ENCODE measurements around the gene SPAG6.
"Not testable (repeated sequence)": the region's sequence is repeated elsewhere in the genome, so short reads cannot be mapped to it uniquely, and the experiment has no call there.

SPAG6 gene

DNA sequence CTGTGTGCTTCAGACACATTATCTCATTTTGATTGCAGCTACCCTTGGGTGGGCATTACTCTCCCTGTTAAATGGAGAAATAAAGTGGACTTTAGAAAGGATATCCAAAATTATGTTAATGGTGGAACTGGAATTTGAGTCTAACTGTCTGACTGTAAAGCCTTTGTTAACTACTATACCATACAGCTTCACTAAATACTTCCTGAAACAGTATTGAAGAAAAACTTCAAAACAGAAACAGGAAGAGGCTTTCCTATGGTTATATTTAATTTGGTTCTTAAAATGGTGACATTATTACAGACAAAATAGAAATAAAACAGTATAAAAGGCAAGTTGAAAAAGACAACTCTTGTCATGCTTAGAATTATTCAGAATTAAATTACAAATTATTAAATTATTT is 25.0 kb downstream of the SPAG6 start:
- no peak for DNase-seq (ENCODE audit: extremely low read depth in 1 of 2, low read depth in 1 of 2)

DNA sequence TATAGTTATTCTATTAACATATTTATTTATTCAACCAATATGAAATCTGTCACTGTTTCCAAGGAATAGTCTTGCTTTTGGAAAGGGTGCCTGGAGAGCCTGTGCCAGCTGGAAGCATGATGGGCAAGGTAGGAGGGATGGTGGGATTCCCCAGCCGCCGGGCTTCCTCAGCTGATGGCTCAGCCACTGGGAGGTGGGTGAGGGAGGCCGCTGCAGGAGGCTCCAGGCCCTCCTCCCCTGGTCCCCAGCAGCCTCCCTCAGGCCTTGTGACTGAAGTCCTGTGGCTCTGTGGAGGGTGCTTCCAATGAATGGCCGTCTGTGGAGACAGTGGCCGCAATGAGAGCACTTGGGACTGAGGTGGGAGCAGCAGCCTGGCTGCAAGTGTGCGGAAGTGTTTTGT is 27.0 kb downstream of the SPAG6 start:
- DNase-seq (ENCODE audit: extremely low read depth in 1 of 2, low read depth in 1 of 2) = no peak

DNA sequence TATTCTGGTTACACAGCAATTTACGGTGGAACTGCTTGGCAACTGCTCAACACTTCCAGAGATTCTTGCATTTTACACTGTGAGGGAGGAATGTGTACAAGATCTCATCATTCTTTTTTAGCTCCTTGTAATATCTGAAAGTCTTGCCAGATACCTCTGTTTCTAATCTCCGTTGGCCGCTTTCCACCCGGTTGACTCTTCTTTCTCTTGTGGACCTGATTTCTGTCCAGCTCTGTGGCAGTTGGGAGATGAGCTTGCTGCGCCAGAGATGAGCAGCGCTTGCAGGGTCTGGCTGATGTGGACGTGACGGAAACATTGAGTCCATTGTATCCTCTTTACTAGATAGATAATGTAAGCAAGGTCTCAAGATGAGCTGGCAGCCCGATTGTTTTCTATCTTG is 27.6 kb downstream of the SPAG6 start:
- DNase-seq (ENCODE audit: extremely low read depth in 1 of 2, low read depth in 1 of 2) = no peak

DNA sequence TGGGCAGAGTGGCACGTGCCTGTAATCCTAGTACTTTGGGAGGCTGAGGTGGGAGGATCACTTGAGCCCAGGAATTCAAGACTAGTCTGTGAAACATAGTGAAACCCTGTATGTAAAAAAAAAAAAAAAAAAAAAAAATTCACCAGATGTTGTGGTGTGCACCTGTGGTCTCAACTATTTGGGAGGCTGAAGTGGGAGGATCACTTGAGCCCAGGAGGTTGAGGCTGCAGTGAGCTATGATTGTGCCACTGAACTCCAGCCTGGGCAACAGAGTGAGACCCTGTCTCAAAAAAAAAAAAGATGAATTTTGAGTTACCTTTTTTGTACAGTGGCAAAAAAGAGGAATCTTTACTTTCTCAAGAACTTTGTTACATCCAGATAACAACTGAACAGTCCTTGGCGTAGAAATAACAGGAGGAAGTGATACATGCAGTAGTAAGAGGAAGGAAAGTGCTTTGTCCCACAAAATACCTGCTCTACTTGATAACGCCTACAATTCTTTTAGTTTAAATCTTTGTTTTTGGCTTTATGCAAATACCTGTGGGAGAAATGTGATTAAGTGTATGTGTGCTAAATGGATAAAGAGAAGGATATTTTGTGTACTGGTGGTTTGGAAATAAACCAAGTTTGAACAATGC is 29.3 kb downstream of the SPAG6 start:
- no peak for DNase-seq (ENCODE audit: extremely low read depth in 1 of 2, low read depth in 1 of 2)

DNA sequence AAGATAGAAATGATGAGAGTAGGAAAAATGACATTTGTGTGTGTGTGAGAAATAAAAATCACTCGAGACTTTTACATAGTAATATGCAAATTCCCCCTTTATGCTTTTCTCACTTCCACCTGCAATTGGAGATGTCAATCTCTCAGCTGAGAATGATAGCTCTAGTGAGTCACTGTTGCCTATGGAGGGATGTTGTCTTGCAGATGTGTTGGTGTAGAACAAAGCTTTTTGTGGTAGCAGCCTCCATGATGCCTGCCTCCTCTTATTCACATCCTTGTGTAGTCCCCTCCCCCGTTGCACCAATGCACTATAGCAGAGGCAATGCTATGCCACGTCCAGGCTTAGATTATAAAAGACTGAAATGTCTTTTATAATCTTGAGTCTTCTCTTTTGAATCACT is 33.8 kb downstream of the SPAG6 start:
- no peak for DNase-seq (ENCODE audit: extremely low read depth in 1 of 2, low read depth in 1 of 2)

DNA sequence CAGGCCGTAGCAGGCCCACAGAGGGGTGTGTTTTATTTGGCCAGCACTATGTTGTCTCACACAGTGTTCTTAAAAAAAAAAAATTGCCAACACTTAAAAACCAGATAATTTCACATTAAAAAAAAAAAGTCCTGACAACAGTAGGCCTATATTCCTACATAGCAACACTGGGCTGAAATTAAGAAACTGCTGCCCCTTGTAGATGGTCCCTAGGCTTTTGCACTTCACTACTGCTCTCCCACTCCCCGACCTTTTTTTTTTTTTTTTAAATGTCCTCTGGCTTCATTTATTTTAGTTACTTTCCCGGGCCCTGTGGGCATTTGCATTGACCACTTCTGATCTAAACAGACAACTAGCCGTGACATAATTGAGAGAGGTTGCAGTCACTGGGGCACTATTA is 36.0 kb downstream of the SPAG6 start:
- no peak for DNase-seq (ENCODE audit: extremely low read depth in 1 of 2, low read depth in 1 of 2)

DNA sequence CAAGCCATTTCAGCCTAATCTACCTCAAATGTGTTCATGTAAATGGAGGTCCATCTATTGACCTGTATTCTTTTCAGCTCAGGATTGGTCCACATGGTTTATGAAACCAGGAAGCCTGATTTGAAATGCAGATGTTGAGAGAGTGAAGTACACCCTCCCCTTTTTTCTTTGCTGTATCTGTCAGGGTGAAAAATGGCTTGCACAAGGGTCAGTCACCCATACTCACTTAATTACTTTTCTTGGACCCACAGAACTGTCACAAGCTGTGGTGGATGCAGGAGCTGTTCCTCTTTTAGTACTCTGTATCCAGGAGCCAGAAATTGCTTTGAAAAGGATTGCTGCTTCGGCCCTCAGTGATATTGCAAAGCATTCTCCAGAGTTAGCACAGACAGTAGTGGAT is 41.2 kb downstream of the SPAG6 start:
- no peak for DNase-seq (ENCODE audit: extremely low read depth in 1 of 2, low read depth in 1 of 2)

DNA sequence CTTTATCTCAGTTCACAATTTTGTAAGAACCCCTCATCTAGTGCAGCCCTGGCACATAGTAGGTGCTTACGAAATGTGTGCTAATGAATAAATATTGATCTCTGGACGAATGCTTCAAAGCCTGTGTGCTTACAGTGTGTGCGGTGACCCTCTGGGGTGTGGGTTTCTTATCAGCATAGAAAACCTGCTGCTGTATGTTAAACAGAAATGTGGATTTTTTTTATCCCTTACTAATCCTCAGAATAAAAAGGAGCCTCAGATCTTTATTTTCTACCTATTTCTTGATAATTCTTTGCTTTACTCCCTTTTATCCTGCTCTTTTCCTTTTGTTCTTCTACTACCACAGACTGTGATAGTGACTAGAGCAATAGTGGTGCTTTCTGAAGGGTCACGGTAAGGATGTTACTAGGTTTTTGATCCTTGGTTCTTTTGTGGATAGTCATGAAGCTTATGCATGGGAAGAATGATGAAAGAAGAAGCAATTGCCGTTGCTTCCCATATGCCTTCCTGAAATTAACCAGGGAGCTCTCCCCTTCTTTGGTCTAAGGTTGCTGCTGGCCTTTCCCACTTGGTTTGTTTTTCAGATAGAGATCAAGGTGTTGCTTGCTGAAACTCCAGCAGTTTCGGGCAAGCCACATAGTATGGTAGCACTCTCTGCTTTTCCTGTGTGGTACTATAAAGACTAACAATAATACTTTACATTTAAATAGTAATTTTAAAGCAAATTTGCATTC is 44.7 kb downstream of the SPAG6 start:
- DNase-seq (ENCODE audit: extremely low read depth in 1 of 2, low read depth in 1 of 2) = no peak

DNA sequence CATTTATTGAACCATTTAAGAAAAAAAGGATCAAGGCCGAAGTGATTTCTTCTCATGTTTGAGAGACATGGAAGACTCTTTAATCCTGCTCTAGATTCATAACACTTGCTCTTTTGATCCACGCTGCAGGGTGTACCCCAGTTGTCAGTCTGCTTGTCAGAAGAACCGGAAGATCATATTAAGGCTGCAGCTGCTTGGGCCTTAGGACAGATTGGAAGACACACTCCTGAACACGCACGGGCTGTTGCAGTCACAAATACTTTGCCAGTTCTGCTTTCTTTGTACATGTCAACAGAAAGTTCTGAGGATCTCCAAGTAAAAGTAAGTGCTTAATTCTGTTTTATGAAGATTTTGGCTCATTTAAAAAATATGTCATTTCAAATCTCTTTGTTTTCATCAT is 46.3 kb downstream of the SPAG6 start:
- no peak for DNase-seq (ENCODE audit: extremely low read depth in 1 of 2, low read depth in 1 of 2)

DNA sequence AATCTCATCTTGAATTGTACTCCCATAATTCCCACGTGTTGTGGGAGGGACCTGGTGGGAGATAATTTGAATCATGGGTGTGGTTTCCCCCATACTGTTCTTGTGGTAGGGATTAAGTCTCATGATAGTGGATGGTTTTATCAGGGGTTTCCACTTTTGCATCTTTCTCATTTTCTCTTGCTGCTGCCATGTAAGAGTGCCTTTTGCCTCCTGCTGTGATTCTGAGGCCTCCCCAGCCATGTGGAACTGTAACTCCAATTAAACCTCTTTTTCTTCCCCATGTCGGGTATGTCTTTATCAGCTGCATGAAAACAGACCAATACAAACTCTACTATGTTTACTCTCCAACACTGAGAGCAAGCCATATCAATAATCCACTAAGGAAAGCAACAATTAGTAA is 50.9 kb downstream of the SPAG6 start:
- not testable (repeated sequence) for DNase-seq (ENCODE audit: extremely low read depth in 1 of 2, low read depth in 1 of 2)

DNA sequence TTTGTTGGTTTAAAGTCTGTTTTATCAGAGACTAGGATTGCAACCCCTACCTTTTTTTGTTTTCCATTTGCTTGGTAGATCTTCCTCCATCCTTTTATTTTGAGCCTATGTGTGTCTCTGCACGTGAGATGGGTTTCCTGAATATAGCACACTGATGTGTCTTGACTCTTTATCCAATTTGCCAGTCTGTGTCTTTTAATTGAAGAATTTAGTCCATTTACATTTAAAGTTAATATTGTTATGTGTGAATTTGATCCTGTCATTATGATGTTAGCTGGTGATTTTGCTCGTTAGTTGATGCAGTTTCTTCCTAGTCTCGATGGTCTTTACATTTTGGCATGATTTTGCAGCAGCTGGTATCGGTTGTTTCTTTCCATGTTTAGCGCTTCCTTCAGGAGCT is 61.6 kb downstream of the SPAG6 start:
- DNase-seq (ENCODE audit: extremely low read depth in 1 of 2, low read depth in 1 of 2) = not testable (repeated sequence)

DNA sequence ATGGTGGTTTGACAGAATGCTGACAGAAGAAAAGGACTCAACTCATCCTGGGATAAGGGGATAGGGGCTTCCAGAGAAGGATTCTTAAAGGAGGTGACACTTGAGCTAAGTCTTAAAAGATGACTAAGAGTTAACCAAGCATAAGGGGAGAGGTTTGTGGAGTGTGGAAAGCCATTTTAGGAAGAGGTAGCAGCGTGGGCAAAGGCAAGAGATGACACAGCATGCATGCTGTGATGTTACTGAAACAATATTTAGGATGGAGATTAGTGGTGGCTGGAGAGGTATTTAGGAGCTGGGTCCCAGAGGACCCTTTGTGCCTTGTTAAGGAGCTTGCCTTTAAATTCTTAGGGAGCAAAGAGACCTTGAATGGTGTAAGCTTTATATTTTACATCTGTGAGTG is 65.1 kb downstream of the SPAG6 start:
- no peak for DNase-seq (ENCODE audit: extremely low read depth in 1 of 2, low read depth in 1 of 2)

DNA sequence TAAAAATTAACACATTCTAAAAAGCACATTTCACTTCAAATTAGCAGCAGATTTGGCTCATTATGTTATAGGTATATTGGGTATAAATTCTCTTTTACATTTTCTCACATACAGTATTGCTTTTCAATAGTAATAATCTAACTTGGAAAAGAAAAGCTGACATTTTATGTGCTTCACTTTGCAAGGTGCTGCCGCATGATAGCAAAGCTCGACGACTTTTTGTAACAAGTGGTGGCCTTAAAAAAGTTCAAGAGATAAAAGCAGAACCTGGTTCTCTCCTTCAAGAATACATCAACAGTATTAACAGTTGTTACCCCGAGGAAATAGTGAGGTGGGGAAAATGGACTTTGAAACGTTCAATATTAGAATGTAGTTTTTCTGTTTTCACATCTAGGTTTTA is 65.5 kb downstream of the SPAG6 start:
- no peak for DNase-seq (ENCODE audit: extremely low read depth in 1 of 2, low read depth in 1 of 2)

DNA sequence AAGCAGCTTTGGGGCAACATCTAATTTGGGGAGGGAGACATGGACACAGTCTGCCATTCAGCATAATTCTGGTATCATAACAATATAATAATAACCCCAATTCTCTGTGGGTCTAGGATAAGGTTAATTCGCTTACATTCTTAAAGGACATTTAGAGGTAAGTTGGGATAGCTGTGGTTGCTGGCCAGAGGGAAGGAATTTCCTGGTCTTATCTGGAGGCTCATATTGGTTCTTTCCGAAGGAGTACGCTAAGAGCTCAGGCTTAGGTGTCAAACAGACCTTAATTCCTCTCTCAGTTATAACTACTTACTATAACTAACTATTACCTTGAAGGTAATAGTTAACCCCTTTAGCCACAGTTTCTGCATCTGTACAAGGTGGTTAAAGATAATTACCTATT is 68.8 kb downstream of the SPAG6 start:
- no peak for DNase-seq (ENCODE audit: extremely low read depth in 1 of 2, low read depth in 1 of 2)

DNA sequence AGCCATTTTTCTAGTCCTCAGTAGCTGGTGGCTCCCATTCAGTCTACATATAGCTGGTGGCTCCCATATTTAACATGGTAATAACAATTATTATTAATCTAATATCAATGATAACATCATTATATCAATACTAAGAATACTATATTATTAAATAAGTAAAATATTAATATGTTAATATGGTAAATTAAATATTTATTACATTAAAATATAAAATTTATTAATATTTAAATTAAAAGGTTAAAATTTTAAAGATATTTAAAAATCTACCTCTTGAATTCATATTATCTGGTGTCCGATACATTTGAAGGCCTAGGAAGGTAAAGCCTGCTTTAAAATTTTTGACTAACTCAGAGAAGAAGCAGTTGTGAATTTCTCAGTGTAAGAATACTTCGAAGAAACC is 69.8 kb downstream of the SPAG6 start:
- no peak for DNase-seq (ENCODE audit: extremely low read depth in 1 of 2, low read depth in 1 of 2)

DNA sequence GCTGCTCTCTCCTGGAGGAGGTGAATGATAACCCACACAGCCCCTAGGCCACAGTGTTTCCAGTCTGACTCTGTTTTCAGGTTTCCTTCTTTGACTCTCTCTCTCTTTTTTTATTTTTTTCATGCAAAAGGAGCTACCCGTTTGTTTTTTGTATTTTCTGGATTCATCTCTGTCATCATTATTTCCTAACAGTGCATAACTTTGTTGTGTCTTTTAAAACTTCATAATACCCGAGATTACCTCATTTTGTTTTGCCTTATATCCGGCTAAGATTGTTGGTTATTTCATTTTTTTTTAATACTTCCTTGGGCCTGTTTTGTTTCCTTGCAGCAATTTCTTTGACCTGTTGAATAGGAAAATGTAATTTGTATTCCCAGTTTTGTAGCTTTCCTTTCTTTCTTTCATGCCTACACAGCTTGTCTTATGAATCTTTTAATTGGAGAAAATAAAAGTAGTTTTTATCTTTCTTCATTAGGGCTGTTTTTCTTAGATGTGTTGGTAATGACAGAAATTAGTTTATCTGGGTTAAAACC is 72.5 kb downstream of the SPAG6 start:
- no peak for DNase-seq (ENCODE audit: extremely low read depth in 1 of 2, low read depth in 1 of 2)

DNA sequence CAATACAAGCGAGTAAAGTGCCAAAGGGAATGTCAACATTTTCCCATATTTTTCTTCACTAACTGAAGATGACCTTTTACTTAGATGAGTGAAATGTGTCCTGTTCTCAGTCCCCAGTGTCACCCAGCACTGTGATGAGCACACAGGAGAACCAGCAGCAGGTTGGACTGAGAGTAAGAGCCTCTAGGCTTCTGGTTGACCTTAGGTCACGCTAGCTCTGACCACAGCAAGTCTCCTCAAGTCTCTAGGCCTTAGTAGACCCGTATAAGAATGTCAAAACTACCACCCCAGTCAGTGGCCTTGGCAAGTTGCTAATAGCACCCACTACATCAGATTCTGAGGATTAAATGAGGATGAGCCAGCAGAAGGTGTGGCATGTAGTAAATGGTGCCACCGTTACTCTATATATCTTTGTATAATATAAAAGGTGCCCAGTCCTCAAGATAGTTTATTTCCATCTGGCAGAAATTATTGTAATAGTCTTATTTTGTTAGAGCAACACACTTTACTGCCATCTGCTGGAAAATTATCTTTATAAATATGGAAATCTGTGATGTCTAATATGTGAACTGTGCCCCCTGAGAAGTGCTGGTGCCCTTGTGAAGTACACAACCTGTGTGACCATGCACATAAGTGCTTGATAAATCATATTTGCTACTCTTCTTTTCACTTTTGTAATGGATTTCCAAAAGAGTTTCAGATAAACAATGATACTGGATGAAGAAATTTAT is 75.7 kb downstream of the SPAG6 start:
- no peak for DNase-seq (ENCODE audit: extremely low read depth in 1 of 2, low read depth in 1 of 2)

DNA sequence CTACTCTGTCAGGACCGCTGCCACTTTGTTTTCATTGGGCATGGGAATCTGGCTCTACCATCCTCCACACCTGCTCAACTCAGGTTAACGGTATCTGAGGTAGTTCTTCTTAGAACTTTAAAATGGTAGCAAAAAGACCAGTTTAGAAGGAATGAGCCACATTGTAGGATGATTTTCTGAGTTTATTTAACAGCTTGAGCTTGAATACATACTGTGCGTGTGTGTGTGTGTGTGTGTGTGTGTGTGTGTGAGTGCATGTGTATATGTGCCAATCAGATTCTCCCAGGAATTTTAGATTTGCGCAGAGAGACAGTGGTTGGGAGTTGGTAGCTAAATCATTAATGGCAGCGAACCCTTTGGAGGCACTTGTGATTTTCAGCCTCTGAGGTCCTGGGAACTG is 81.4 kb downstream of the SPAG6 start:
- DNase-seq (ENCODE audit: extremely low read depth in 1 of 2, low read depth in 1 of 2) = no peak

DNA sequence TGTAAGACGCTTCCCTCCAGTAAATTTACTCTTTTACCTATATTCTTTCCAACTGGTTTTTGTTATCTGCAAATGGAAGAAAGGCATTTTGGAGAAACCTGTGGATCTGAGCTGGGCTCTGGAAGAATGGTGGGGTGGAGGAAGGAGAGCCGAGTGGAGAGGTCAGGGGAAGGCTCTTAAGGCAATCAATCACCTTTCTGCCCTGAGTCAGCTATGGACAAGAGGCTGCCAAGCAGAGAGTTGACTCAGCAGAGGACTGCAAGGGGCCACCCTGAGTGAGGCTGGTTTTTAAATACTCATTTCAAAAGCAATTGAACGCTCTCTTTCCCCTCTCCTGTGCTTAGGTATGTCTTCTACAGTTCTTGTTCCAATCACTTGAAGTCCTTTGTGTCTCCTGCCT is 81.8 kb downstream of the SPAG6 start:
- DNase-seq (ENCODE audit: extremely low read depth in 1 of 2, low read depth in 1 of 2) = no peak

DNA sequence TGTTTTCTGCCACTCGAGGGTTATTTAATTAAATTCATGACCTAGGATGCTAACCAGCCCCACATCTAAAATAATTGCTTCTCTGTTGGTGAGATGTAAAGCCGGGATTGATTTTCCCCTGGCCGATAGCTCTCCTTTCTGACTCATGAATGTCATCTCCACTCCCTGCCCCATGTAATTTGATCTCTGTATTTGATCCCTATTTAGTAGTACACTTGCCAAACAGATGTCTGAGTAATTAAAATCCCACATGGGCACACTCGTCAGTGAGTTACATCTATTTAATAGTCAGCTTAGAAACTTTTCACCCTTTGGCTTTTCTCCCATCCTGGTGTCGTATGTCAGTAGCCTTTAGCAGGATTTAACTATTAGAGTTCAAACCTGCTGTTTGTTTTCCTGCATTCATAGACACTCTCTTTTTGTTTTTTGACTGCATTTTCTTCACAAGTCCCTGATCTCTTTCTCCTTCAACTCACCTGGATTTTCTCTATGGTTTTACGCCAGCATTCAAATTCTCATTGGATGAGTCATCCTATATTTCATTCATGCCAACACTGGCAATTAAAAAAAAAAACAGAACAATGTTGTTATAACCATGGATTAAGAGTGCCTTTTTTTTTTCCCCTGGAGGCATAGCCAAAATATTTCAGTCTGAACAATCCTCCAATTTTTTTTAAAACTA is 82.7 kb downstream of the SPAG6 start:
- no peak for DNase-seq (ENCODE audit: extremely low read depth in 1 of 2, low read depth in 1 of 2)

DNA sequence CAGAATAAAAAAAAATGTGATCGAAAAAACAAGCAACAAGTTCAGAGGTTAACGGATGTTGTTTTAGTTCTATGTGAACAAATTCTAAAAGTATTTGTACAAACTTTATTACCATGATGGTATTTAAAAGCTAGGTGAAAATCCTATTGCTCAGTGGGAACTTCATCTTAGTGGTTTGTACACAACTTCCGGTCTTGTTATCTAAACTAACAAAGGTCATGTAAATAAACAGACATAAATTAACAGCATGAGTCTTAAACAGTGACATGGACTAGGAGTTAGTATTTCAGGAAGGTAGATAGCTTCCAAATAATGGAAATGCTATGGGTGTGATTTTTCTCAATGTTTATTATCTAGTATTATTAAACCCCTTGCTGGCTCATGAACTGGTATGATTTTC is 83.8 kb downstream of the SPAG6 start:
- no peak for DNase-seq (ENCODE audit: extremely low read depth in 1 of 2, low read depth in 1 of 2)

All from activated CD8-positive, alpha-beta memory T cell treated with anti-CD3 and anti-CD28 coated beads for 1 hour (primary cell).